Measurements from ENCODE around the gene KDM2A.
A peak's percentile ranks its signal among the peaks of the same experiment; 100 is the strongest.

KDM2A gene

GRCh38 chr11:67154726-67155125 is 35.7 kb downstream of the KDM2A start:
- TF ChIP-seq, protein P1, sequence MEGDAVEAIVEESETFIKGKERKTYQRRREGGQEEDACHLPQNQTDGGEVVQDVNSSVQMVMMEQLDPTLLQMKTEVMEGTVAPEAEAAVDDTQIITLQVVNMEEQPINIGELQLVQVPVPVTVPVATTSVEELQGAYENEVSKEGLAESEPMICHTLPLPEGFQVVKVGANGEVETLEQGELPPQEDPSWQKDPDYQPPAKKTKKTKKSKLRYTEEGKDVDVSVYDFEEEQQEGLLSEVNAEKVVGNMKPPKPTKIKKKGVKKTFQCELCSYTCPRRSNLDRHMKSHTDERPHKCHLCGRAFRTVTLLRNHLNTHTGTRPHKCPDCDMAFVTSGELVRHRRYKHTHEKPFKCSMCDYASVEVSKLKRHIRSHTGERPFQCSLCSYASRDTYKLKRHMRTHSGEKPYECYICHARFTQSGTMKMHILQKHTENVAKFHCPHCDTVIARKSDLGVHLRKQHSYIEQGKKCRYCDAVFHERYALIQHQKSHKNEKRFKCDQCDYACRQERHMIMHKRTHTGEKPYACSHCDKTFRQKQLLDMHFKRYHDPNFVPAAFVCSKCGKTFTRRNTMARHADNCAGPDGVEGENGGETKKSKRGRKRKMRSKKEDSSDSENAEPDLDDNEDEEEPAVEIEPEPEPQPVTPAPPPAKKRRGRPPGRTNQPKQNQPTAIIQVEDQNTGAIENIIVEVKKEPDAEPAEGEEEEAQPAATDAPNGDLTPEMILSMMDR (IDR thresholded peaks at IDR 0.05; ENCODE audit: insufficient read depth, low read length, poor library complexity, severe bottlenecking) = no peak
- Histone ChIP-seq H3K4me3 (replicated peaks; ENCODE audit: low read depth, low read length) (no peak overlapping the region), H3K36me3 (ENCODE audit: control insufficient read depth, insufficient read depth, low read length) (peaks cover 2% of the 10 kb centered on the region), H3K27me3 (replicated peaks; ENCODE audit: control insufficient read depth, insufficient read depth, low read length) (no peaks in the 10 kb centered on the region)
- no peak for DNase-seq (ENCODE audit: extremely low read depth, insufficient read length)

DNA sequence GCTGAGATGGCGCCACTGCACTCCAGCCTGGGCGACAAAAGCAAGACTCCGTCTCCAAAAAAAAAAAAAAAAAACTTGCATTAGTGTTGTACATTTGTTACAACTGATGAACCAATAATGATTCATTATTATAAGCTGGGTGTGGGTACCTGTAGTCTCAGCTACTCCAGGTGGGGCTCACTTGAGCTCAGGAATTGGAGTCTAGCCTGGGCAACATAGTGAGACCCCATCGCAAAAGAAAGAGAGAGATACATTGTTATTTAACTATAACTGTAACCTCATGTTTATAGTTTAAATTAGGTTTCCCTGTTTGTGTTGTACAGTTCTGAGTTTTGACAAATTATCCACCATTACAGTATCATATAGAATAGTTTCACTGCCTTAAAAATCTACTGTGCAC is 38.6 kb downstream of the KDM2A start:
- H3K27me3 ChIP-seq (replicated peaks; ENCODE audit: control insufficient read depth, insufficient read depth, low read length) = no peaks in the 10 kb centered on the region
- peaks cover 2% of the 10 kb centered on the region for H3K36me3 ChIP-seq (ENCODE audit: control insufficient read depth, insufficient read depth, low read length)
- TF ChIP-seq, protein P1 (IDR thresholded peaks at IDR 0.05; ENCODE audit: insufficient read depth, low read length, poor library complexity, severe bottlenecking) = no peak
- DNase-seq (ENCODE audit: extremely low read depth, insufficient read length) = no peak
- H3K4me3 ChIP-seq (replicated peaks; ENCODE audit: low read depth, low read length) = no peak overlapping the region

GRCh38 chr11:67158221-67158620 is 39.2 kb downstream of the KDM2A start:
- Histone ChIP-seq H3K36me3 (ENCODE audit: control insufficient read depth, insufficient read depth, low read length) (peaks cover 2% of the 10 kb centered on the region), H3K4me3 (replicated peaks; ENCODE audit: low read depth, low read length) (no peak overlapping the region), H3K27me3 (replicated peaks; ENCODE audit: control insufficient read depth, insufficient read depth, low read length) (no peaks in the 10 kb centered on the region)
- no peak for DNase-seq (ENCODE audit: extremely low read depth, insufficient read length)
- TF ChIP-seq, protein P1 (IDR thresholded peaks at IDR 0.05; ENCODE audit: insufficient read depth, low read length, poor library complexity, severe bottlenecking) = no peak

GRCh38 chr11:67160045-67160444 is 41.0 kb downstream of the KDM2A start:
- TF ChIP-seq, protein P1 (IDR thresholded peaks at IDR 0.05; ENCODE audit: insufficient read depth, low read length, poor library complexity, severe bottlenecking) = no peak
- H3K4me3 ChIP-seq (replicated peaks; ENCODE audit: low read depth, low read length) = no peak overlapping the region
- peaks cover 4% of the 10 kb centered on the region for H3K36me3 ChIP-seq (ENCODE audit: control insufficient read depth, insufficient read depth, low read length)

GRCh38 chr11:67160872-67161783 is 42.1 kb downstream of the KDM2A start:
- DNase-seq (ENCODE audit: extremely low read depth, insufficient read length) = peak; percentile 14
- no peaks in the 10 kb centered on the region for H3K27me3 ChIP-seq (replicated peaks; ENCODE audit: control insufficient read depth, insufficient read depth, low read length)
- peaks cover 2% of the 10 kb centered on the region for H3K36me3 ChIP-seq (ENCODE audit: control insufficient read depth, insufficient read depth, low read length)
- no peak overlapping the region for H3K4me3 ChIP-seq (replicated peaks; ENCODE audit: low read depth, low read length)
- TF ChIP-seq, protein P1 (IDR thresholded peaks at IDR 0.05; ENCODE audit: insufficient read depth, low read length, poor library complexity, severe bottlenecking) = no peak

More at GRCh38 chr11:67160045-67160444, 41.0 kb downstream of the KDM2A start:
- no peak for DNase-seq (ENCODE audit: extremely low read depth, insufficient read length)
- H3K27me3 ChIP-seq (replicated peaks; ENCODE audit: control insufficient read depth, insufficient read depth, low read length) = no peaks in the 10 kb centered on the region
